Measurements from ENCODE around the gene SFTPB.
A peak's percentile ranks its signal among the peaks of the same experiment; 100 is the strongest.

Gene SFTPB

GRCh38 chr2:85613717-85614515 is 54.1 kb downstream of the SFTPB start:
- no peak for DNase-seq

- peak; percentile 38 to 93 (median 84) for DNase-seq
Measured at GRCh38 chr2:85611705-85612587, 56.1 kb downstream of the SFTPB start, which contains the start of gene C2orf68. TSS of gene C2orf68 (minus strand) at chr2:85612066. CDS start at chr2:85611984, 82 bp downstream.

- no peak for DNase-seq
Measured at GRCh38 chr2:85611217-85611704, 56.7 kb downstream of the SFTPB start.
